ENCODE data around the gene SLC25A52.
"Not testable (repeated sequence)": the region's sequence is repeated elsewhere in the genome, so short reads cannot be mapped to it uniquely, and the experiment has no call there.

The SLC25A52 gene, protein sequence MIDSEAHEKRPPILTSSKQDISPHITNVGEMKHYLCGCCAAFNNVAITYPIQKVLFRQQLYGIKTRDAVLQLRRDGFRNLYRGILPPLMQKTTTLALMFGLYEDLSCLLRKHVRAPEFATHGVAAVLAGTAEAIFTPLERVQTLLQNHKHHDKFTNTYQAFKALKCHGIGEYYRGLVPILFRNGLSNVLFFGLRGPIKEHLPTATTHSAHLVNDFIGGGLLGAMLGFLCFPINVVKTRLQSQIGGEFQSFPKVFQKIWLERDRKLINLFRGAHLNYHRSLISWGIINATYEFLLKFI

DNA sequence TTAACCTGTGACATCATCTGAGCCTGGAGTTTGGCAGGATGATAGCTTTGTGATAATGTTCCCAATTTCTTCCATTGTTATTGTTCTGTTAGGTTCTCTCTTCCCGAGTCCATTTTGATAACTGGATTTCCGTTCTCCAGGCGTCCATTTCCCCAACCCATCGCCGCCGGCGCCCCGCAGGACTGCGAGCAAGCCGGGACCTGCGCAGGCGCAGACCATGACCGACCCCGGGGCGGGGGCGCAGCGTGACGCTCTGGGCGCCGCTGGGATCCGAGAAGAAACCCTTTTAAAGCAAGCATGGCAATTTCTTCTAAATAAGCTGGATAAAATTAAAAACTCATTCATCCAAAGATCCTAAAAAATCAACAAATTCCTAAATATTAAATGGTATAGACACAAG, at the start of gene SLC25A52:
TSS of gene SLC25A52 (minus strand) at position 186 of the 400 bp plus-strand sequence. CDS start 219 bp downstream, outside the sequence.
- DNase-seq (ENCODE audit: low read depth in 2 of 2), result no peak

GRCh38 chr18:31809049-31809448, 48.4 kb upstream of the SLC25A52 start:
- not testable (repeated sequence) for DNase-seq (ENCODE audit: low read depth in 2 of 2)

DNA sequence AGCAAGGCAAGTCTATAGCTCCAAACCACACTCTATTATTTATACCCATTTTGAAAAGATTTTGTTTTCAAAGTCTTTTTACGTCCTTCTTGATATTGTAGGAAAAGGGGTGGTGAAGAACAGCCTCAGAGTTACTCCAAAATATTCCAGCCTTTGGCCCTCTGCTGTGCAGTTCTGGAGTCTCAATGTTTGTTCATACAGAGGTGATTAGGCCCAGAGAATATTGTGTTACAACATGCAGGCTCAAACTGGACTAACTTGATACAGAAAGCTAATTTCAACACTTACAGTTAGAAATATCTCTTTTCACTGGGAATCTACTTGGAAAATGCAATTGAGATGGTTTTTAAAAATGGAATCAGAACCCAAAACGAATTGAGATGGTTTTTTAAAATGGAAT, 40.4 kb upstream of the SLC25A52 start:
- no peak for DNase-seq (ENCODE audit: low read depth in 2 of 2)

DNA sequence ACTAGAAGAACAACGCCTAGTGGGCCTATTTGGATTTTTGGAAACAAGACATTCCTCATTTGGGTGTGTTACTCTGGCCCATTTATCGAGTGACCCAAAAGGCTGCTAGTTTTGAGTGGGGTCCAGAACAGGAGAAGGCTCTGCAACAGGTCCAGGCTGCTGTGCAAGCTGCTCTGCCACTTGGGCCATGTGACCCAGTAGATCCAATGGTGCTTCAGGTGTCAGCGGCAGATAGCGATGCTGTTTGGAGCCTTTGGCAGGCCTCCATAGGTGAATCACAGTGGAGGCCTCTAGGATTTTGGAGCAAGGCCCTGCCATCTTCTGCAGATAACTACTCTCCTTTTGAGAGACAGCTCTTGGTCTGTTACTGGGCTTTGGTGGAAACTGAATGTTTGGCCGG, 38.6 kb upstream of the SLC25A52 start:
- not testable (repeated sequence) for DNase-seq (ENCODE audit: low read depth in 2 of 2)

GRCh38 chr18:31798399-31798798, 37.7 kb upstream of the SLC25A52 start:
- DNase-seq (ENCODE audit: low read depth in 2 of 2), result no peak

GRCh38 chr18:31795747-31796146, 35.1 kb upstream of the SLC25A52 start:
- no peak for DNase-seq (ENCODE audit: low read depth in 2 of 2)

GRCh38 chr18:31793531-31793930, 32.9 kb upstream of the SLC25A52 start:
- DNase-seq (ENCODE audit: low read depth in 2 of 2), result no peak

GRCh38 chr18:31792580-31792911, 31.9 kb upstream of the SLC25A52 start:
- no peak for DNase-seq (ENCODE audit: low read depth in 2 of 2)

- DNase-seq (ENCODE audit: low read depth in 2 of 2), result no peak
These were observed 31.3 kb upstream of the SLC25A52 start for GRCh38 chr18:31791817-31792579.

DNA sequence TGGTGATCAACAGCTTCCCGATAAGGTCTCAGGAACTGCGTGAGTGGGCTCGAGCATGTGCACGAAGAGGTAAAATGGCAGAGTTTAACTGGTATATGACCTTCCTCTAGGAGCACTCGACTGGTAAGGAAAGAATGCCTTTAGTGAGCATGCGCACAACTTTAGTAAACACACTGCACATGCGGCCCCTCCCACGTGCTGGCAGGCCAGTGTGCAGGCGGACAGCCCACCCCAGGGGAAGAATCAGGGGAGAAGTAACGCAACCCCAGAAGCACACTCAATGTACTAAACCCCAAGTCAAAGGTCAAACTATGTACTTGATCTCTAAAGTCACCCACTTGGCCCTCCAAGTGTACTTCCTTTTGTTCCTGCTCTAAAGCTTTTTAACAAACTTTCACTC, 28.7 kb upstream of the SLC25A52 start:
- DNase-seq (ENCODE audit: low read depth in 2 of 2), result no peak

- no peak for DNase-seq (ENCODE audit: low read depth in 2 of 2)
These were observed 22.4 kb upstream of the SLC25A52 start for GRCh38 chr18:31783059-31783458.

DNA sequence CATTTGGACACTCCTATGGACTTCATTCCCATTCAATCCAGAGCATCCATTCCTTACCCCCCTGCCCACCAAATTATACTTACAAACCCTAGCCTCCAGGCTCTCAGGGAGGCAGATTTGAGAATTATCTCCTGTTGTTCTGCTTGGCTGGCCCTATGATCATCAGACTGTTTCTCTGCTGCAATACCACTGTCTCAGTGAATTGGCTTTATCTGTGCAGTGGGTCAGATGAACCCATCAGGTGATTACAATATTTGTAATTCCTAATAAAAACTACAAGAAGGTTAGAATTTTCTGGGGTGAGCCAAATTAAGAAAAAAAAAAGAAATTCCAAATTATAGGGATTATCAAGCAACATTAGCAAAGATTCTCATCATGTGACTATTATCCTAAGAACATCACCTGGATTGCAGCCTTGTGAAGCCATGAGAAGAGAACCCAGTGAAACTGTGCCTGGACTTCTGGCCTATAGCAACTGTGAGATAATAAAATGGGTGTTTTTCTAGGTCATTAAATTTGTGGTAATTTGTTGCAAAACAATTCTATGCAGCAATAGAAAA, 17.8 kb upstream of the SLC25A52 start:
- DNase-seq (ENCODE audit: low read depth in 2 of 2), result no peak

GRCh38 chr18:31776093-31776492, 15.4 kb upstream of the SLC25A52 start:
- no peak for DNase-seq (ENCODE audit: low read depth in 2 of 2)

GRCh38 chr18:31774962-31775361, 14.3 kb upstream of the SLC25A52 start:
- no peak for DNase-seq (ENCODE audit: low read depth in 2 of 2)

DNA sequence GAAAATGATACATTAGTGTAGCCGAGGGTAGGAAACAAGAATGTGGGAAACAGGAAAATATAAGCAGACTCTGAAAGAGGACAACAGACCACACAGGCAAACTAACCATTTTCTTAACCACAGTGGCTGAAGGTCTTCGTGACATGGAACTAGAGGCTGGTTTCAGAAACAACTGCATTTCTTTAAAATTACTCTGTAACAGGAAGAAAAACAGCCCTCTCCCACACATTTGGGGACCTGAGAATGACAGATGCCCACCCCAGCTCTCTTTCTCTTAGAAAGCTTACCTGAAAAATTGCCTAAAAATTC, 13.8 kb upstream of the SLC25A52 start:
- DNase-seq (ENCODE audit: low read depth in 2 of 2), result no peak

DNA sequence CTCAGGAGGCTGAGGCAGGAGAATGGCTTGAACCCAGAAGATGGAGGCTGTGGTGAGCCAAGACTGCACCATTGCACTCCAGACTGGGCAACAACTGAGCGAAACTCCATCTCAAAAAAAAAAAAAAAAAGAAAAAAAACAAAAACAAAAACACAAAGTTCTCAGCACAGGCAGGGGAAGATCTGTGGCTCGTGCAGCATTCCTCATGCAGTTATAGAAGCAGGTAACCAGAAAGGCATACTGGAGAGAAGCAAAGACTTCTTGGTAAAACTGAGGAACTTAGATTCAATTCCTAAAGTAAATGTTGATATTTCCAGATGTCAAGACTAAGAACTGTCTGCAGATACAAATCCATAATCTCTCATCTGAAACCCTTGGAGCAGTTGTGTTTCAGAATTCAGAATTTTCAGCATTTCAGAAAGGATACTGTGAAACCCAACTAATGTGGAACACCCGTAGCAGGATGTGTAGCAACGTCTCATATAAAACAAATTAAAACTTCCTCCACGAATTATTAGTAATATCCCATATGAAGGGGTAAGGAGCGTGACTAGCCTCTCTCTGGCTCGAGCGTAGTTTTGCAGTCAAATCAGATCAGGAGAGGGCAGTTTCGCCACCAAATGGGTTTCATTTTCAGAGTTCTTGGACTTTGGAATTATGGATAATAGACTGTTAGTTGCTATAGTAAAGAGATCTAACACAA, 13.2 kb upstream of the SLC25A52 start:
- no peak for DNase-seq (ENCODE audit: low read depth in 2 of 2)

DNA sequence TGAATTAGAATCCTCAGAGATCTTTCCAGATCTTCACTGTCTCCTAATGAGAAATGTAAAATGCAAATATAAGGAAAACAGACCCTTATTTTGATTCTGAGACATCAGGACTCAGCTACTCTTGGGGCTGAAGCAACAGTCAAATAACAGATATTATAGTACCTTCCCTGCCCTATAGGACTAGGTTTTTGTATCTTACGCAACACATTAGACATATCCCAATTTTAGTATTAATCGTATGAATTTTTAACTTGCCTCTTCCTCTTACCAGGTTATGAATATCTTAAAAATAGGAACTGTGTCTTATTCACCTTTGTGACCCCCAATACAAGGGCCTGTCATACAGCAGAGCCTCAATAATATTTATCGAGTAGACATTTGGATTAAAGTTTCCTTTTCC, 12.0 kb upstream of the SLC25A52 start:
- no peak for DNase-seq (ENCODE audit: low read depth in 2 of 2)

GRCh38 chr18:31750273-31750672, 10.4 kb downstream of the SLC25A52 start:
- DNase-seq (ENCODE audit: low read depth in 2 of 2), result no peak

DNA sequence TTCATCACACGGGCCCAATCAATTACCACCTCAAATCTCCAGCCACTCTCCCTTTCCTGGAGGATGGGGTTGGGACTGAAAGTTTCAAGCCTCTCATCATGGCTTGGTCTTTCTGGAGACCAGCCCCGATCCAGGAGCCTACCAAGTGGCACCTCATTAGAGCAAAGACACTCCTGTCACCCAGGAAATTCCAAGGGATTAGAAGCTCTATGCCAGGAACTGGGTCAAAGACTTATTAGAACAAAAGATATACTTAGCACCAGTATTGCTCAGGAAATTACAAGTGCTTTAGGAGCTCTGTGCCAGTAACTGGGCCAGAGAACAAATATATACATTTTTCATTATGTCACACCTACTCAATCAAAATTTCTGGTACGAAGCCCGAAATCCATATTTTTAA, 14.3 kb downstream of the SLC25A52 start:
- DNase-seq (ENCODE audit: low read depth in 2 of 2), result no peak

DNA sequence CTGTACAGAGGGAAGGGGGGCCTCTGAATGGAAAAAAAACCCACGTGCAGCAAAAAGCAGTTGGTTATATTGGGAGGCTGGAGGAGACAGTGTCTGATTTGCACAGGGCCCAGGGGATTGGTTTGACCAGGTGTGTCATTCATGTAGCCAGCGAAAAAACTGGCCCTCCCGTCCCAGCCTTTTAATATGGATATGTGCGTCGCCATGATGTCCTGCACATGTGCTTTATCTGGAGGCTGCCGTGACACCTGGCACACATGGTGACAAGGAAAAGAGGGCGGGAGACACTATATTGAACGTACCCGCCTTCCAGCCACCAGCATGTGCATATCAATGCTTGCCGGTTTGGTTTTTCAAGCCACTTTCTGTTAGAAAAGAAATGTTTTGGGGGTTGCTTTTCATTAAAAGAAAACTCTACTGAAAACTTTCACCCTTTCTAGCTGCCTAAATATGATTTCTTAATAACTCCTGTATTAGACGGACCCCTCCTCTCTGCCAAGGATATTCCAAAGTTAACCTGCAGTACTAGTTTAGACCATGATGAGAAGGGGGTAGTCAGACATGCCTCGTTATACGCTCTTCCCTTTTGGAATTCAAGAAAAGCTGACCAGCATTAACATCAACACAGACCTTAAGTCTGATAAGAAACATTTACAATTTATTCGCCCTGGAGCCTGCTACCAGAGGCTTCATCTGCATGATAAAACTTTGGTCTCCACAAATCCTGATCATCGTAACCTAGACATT, 16.2 kb downstream of the SLC25A52 start:
- DNase-seq (ENCODE audit: low read depth in 2 of 2), result no peak

DNA sequence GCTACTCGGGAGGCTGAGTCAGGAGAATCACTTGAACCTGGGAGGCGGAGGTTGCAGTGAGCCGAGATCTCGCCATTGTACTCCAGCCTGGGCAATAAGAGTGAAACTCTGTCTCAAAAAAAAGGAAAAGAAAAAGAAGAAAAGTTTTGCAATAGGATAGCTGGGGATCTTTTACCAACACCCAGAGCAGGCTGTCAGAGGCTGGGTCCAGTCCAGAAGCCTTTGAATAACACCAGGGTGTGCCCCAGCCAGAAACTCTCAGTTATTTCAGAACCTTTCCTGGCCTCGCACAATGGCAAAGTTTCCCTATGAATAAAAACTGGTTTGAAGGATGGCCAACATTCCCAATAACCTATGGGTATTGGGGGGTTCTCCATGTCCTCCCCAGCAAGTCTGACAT, 17.1 kb downstream of the SLC25A52 start:
- DNase-seq (ENCODE audit: low read depth in 2 of 2), result not testable (repeated sequence)

All from stimulated activated CD4-positive, alpha-beta T cell treated with anti-CD3 and anti-CD28 coated beads, Interleukin-1b, Interleukin-23, amount 100 ng/mL, for 1 hour (primary cell).